ENCODE results near the gene GAGE12D. TPM values are rescaled to one million over a fixed set of nuclear protein-coding genes. Genes with fewer than 3 reads are reported as not detected.

The GAGE12D gene
- not detected in 2 replicates for total RNA-seq

DNA sequence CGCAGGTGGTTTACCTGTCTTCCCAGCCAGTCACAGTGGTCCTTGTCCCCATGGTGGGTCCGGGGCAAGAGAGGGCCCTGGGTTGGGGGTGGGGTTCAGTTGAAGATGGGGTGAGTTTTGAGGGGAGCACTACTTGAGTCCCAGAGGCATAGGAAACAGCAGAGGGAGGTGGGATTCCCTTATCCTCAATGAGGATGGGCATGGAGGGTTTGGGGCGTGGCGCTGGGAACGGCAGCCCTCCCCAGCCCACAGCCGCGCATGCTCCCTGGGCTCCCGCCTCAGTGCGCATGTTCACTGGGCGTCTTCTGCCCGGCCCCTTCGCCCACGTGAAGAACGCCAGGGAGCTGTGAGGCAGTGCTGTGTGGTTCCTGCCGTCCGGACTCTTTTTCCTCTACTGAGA is at the start of gene GAGE12D:
TSS of gene GAGE12D (plus strand) at position 301 of the 400 bp plus-strand sequence. CDS start 1,155 bp downstream, outside the sequence.

DNA sequence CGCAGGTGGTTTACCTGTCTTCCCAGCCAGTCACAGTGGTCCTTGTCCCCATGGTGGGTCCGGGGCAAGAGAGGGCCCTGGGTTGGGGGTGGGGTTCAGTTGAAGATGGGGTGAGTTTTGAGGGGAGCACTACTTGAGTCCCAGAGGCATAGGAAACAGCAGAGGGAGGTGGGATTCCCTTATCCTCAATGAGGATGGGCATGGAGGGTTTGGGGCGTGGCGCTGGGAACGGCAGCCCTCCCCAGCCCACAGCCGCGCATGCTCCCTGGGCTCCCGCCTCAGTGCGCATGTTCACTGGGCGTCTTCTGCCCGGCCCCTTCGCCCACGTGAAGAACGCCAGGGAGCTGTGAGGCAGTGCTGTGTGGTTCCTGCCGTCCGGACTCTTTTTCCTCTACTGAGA is 9.7 kb upstream of the GAGE12D start, which contains the start of gene GAGE12C:
TSS of gene GAGE12C (plus strand) at position 301 of the 400 bp plus-strand sequence. CDS start 1,155 bp downstream, outside the sequence.

GRCh38 chrX:49550989-49551388 is 9.5 kb downstream of the GAGE12D start, which contains the start of gene GAGE12E:
Gene GAGE12E (plus strand): TSS chrX:49551289. CDS start chrX:49552444, 1,155 bp downstream.

GRCh38 chrX:49560542-49560941 is 19.0 kb downstream of the GAGE12D start, which contains the start of gene GAGE12F:
Gene GAGE12F (plus strand): TSS chrX:49560842. CDS start chrX:49561997, 1,155 bp downstream.

GRCh38 chrX:49570100-49570499 is 28.6 kb downstream of the GAGE12D start, which contains the start of gene GAGE12G:
Gene GAGE12G (plus strand): TSS chrX:49570400. CDS start chrX:49571555, 1,155 bp downstream.

GRCh38 chrX:49579649-49580048 is 38.1 kb downstream of the GAGE12D start, which contains the start of gene GAGE12H:
Gene GAGE12H (plus strand): TSS chrX:49579949. CDS start chrX:49581104, 1,155 bp downstream.

DNA sequence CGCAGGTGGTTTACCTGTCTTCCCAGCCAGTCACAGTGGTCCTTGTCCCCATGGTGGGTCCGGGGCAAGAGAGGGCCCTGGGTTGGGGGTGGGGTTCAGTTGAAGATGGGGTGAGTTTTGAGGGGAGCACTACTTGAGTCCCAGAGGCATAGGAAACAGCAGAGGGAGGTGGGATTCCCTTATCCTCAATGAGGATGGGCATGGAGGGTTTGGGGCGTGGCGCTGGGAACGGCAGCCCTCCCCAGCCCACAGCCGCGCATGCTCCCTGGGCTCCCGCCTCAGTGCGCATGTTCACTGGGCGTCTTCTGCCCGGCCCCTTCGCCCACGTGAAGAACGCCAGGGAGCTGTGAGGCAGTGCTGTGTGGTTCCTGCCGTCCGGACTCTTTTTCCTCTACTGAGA is 47.7 kb downstream of the GAGE12D start, which contains the start of gene GAGE2A:
TSS of gene GAGE2A (plus strand) at position 301 of the 400 bp plus-strand sequence. CDS start 1,155 bp downstream, outside the sequence.

Other genes starting within 250 kb of the GAGE12D start
- not detected in 2 replicates for gene GAGE10, start 238.1 kb upstream of the GAGE12D start, total RNA-seq
- not detected in 2 replicates for gene GAGE12J, start 219.7 kb upstream of the GAGE12D start, total RNA-seq
- gene GAGE13, start 210.2 kb upstream of the GAGE12D start, total RNA-seq = not detected in 2 replicates
- gene GAGE12C, start 9.6 kb upstream of the GAGE12D start, total RNA-seq = not detected in 2 replicates
- gene GAGE12E, start 9.6 kb downstream of the GAGE12D start, total RNA-seq = not detected in 2 replicates
- gene GAGE12F, start 19.1 kb downstream of the GAGE12D start, total RNA-seq = not detected in 2 replicates
- gene GAGE12G, start 28.7 kb downstream of the GAGE12D start, total RNA-seq = not detected in 2 replicates
- not detected in 2 replicates for gene GAGE12H, start 38.2 kb downstream of the GAGE12D start, total RNA-seq
- not detected in 2 replicates for gene GAGE2A, start 47.8 kb downstream of the GAGE12D start, total RNA-seq
- gene GAGE1, start 57.3 kb downstream of the GAGE12D start, total RNA-seq = not detected in 2 replicates
- gene PAGE1, start 154.3 kb downstream of the GAGE12D start, total RNA-seq = not detected in 2 replicates